Ovary (tissue), 9 donors: Measurements from ENCODE around the gene SLC16A9. TPM values are rescaled to one million over a fixed set of nuclear protein-coding genes. Genes with fewer than 3 reads are reported as not detected.
"Not testable (repeated sequence)": the region's sequence is repeated elsewhere in the genome, so short reads cannot be mapped to it uniquely, and the experiment has no call there.

Experiments used
- DNase-seq, 5 donors: peaks; one replicate each; pipeline ENCODE4 v3.0.0-alpha.2; 2019 to 2020
- H3K27ac ChIP-seq, 2 donors: fragments of 200-600 bp; one replicate each; pipeline versions ENCODE4 v1.5.1 to v1.8.0; 2019 to 2022
- H3K27me3 ChIP-seq: fragments of 200-600 bp; one replicate; pipeline ENCODE4 v1.8.0; 2022
- H3K36me3 ChIP-seq: fragments of 200-600 bp; sonication (generic); one replicate; pipeline ENCODE4 v1.5.1; 2019
- H3K4me1 ChIP-seq: one replicate; pipeline ENCODE4 v1.8.1; 2013; ENCODE audit warnings: mild to moderate bottlenecking, moderate library complexity; ENCODE audit not compliant: insufficient read depth
- H3K4me3 ChIP-seq: fragments of 200-600 bp; sonication (generic); one replicate; pipeline ENCODE4 v1.5.1; 2017
- H3K9me3 ChIP-seq, 2 donors: fragments of 200-600 bp in 1 of 2; sonication (generic) in 1 of 2; one replicate each; pipeline versions ENCODE4 v1.5.1 to v1.8.1; 2013 to 2019; ENCODE audit warnings: mild to moderate bottlenecking in 1 of 2, moderate library complexity in 1 of 2
- EP300 ChIP-seq: sonication (generic); formaldehyde crosslinking; IDR thresholded peaks from one replicate; pipeline ENCODE4 v1.6.1; 2017; ENCODE audit warnings: antibody characterized with exemption
- POLR2A ChIP-seq: fragments of 450-650 bp; IDR thresholded peaks from one replicate; pipeline ENCODE4 v1.6.1; 2017; ENCODE audit warnings: antibody characterized with exemption, mild to moderate bottlenecking, moderate library complexity
- WGBS, 3 donors: extraction: QIAGEN DNeasy Blood & Tissue Kit in 1 of 3; methylation state at CpG; one replicate each; pipeline versions ENCODE4 v1.1.5 to v1.1.7; 2013 to 2017; 5-methylcytosine and 5-hydroxymethylcytosine counted together
- intact Hi-C, 4 donors: fragments of 100-400 bp; cut with DNase I; formaldehyde crosslinking; loops; one replicate each; pipeline versions ENCODE4 v1.11.0 to v1.15.1; 2022 to 2023
- polyA plus RNA-seq, 2 donors: library from polyadenylated mRNA; stranded (reverse); fragments of 200-250 nt in 1 of 2; fragments of 350-450 nt in 1 of 2; fragmentation: Illumina TruSeq in 1 of 2; extraction: RNeasy Lipid Tissue Mini Kit (QIAGEN cat#74804) in 1 of 2; gene quantifications; one replicate each; pipeline ENCODE4 v1.2.3, GENCODE V29; 2013 to 2014
- total RNA-seq, 7 donors: library from RNA; depleted of rRNA in 2 of 7; stranded (reverse); fragments of >200 nt in 2 of 7; fragmentation: NEBNext Ultra II Directional in 3 of 7; extraction: Animal tissue kit (Norgen Biotek cat#: 25700) in 3 of 7; gene quantifications; one replicate each; pipeline versions ENCODE4 v1.1.0 to v1.2.4, GENCODE V29; 2016 to 2023
- TF ChIP-seq, protein P1 (sequence below), 3 donors: fragments of 450-650 bp in 2 of 3; fragments of 200-600 bp in 1 of 3; IDR thresholded peaks; one replicate each; pipeline versions ENCODE4 v1.5.1 to v1.8.0; 2016 to 2022; ENCODE audit warnings: antibody characterized with exemption in 3 of 3, mild to moderate bottlenecking in 1 of 3
- donor health status: DM: no; HTN: no; CAD: no; lungs with moderate emphysema.
- donor health status: DM: no; HTN: no; CAD: no.
- donor health status: Bipolar disorder and iron deficiency.
- donor health status: DM: yes; HTN: yes; CAD: no.
- donor health status: DM: no; HTN: no; CAD: no.
- donor health status: DM: yes; HTN: yes; CAD: no.

SLC16A9 gene
- total and polyA plus RNA-seq, 9 donors = 8.1 to 41.5 (median 30.7) TPM

DNA sequence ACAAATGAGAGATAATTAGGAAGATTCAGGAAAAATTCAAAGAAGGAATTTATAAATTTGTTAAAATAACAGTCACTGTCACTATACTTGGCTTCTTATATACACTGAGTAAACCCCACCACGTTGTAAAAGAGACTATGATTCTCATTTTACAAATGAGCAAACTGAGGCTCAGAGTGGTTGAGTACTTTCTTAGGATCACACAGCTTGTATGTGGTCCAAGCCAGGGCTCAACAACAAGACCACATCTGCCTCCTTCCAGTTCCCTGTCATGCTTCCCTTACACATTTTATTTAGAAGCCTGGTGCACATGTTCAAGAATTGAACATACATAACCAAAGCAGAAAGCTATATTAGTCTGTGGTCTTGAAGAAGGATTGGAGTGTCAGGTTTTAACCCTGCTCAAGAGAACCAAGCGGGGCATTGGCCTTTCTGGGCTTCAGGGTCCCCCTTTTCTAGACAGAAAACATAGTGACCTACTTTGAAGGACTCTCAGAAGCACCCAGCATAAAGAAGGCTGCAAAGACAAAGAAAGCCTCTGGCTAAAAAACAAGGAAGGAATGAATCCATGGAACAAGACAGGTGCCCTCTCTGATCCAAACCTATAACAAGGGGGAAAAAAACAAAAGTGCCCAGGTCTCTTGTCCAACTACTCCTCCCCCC is 42.8 kb upstream of the SLC16A9 start:
- Histone ChIP-seq H3K36me3 (no peaks in the 10 kb centered on the region), H3K27ac (no peak overlapping the region), H3K4me1 (peaks cover 3% of the 10 kb centered on the region), H3K4me3 (no peak overlapping the region), H3K27me3 (no peaks in the 10 kb centered on the region), H3K9me3 (no peaks in the 10 kb centered on the region)
- no peak for DNase-seq
- 73 to 77% (median 76%) methylated on average over 2 of the region's 2 CpGs for WGBS, 3 donors
- intact Hi-C loops = no loop called here
- TF ChIP-seq EP300 (no peak), POLR2A (no peak)
- TF ChIP-seq, protein P1, sequence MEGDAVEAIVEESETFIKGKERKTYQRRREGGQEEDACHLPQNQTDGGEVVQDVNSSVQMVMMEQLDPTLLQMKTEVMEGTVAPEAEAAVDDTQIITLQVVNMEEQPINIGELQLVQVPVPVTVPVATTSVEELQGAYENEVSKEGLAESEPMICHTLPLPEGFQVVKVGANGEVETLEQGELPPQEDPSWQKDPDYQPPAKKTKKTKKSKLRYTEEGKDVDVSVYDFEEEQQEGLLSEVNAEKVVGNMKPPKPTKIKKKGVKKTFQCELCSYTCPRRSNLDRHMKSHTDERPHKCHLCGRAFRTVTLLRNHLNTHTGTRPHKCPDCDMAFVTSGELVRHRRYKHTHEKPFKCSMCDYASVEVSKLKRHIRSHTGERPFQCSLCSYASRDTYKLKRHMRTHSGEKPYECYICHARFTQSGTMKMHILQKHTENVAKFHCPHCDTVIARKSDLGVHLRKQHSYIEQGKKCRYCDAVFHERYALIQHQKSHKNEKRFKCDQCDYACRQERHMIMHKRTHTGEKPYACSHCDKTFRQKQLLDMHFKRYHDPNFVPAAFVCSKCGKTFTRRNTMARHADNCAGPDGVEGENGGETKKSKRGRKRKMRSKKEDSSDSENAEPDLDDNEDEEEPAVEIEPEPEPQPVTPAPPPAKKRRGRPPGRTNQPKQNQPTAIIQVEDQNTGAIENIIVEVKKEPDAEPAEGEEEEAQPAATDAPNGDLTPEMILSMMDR (IDR thresholded peaks at IDR 0.05) = no peak

DNA sequence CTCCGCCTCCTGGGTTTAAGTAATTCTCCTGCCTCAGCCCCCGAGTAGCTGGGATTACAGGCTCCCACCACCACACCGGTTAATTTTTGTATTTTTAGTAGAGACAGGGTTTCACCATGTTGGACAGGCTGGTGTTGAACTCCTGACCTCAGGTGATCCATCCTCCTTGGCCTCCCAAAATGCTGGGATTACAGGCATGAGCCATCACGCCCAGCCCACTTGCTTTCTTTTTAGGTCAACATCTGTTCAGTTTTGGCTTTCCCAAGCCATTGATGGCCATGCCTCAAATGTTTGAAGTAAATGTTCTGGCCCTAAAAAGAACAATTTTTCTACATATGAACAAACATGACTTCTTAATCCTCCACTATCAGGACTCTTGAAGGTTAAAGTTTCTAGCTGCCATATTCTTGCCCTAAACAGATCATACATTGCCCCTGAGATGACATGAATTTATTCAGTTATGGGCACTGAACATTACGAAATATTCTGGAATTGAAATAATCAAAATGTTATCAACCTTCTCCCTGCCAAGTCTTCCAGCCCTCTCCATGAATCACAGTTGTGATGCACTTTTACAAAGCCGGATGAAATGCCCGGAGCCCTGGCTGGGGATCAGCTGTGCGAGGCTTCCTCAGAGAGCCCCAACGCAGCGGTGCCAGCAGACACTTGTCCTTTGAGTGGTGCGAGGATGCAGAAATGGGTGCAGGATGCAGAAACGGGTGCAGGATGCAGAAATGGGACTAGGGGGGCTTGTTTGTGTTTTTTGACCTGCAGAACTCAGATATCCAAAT is 40.7 kb upstream of the SLC16A9 start:
- 78 to 85% (median 79%) methylated on average over 12 of the region's 12 CpGs for WGBS, 3 donors
- H3K27me3 ChIP-seq = no peaks in the 10 kb centered on the region
- H3K27ac ChIP-seq = no peak overlapping the region
- peaks cover 2% of the 10 kb centered on the region for H3K4me1 ChIP-seq
- H3K36me3 ChIP-seq = no peaks in the 10 kb centered on the region
- intact Hi-C loops = no loop called here
- no peaks in the 10 kb centered on the region for H3K9me3 ChIP-seq
- no peak overlapping the region for H3K4me3 ChIP-seq
- DNase-seq = no peak
- TF ChIP-seq, protein P1 (IDR thresholded peaks at IDR 0.05) = no peak
- TF ChIP-seq EP300 (no peak), POLR2A (no peak)

DNA sequence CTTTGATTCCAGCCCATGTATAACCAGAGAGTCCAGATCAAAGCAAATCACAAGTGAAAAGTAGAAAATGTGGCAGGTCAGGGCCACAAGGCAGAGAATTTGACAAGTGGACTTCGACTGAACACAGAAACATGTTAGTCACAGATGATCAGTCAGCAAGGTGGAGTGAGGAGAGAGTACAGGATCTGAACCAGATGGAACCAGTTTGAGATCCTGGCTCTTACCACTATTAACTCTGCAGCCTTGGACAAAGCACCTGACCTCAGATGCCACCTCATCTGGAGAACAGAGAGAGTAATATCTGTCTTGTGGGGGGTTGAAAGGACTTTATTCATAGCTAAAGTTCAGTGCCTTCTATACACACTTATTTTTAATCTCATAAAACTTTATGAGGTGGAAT is 39.2 kb upstream of the SLC16A9 start:
- no peak overlapping the region for H3K27ac ChIP-seq
- H3K9me3 ChIP-seq = no peaks in the 10 kb centered on the region
- TF ChIP-seq POLR2A (no peak), EP300 (no peak)
- TF ChIP-seq, protein P1 (IDR thresholded peaks at IDR 0.05) = no peak
- H3K27me3 ChIP-seq = no peaks in the 10 kb centered on the region
- intact Hi-C loops = no loop called here
- H3K4me3 ChIP-seq = no peak overlapping the region
- no peaks in the 10 kb centered on the region for H3K36me3 ChIP-seq
- 76 to 83% (median 79%) methylated on average over 1 of the region's 1 CpG for WGBS, 3 donors
- DNase-seq = no peak
- peaks cover 2% of the 10 kb centered on the region for H3K4me1 ChIP-seq

DNA sequence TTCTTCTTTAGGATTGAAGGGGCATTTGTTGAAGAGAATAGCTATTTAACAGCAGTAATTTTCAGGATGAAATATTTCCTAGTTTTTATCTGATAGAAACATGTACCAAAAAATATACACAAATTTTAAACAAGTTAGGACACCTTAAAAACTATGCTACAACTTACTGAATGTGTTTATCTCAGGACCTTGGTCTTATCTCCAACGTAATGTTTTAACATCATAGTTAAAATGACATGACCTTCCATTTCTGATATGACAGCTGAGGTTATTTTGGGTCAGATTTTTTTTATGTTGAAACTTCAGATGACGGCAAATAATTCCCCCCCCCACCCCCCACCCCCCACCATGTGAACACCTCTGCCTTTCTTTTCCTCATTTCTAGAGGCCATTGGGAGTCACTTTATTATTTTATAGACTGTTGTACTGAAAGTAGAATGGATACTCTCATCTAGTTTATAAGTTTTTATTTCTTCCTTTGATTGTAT is 35.6 kb upstream of the SLC16A9 start:
- DNase-seq = no peak
- intact Hi-C loops = no loop called here
- Histone ChIP-seq H3K4me3 (no peak overlapping the region), H3K4me1 (no peaks in the 10 kb centered on the region), H3K36me3 (no peaks in the 10 kb centered on the region), H3K27ac (no peak overlapping the region), H3K27me3 (no peaks in the 10 kb centered on the region), H3K9me3 (no peaks in the 10 kb centered on the region)
- 51 to 72% (median 56%) methylated on average over 2 of the region's 2 CpGs for WGBS, 3 donors
- TF ChIP-seq POLR2A (no peak), EP300 (no peak)
- TF ChIP-seq, protein P1 (IDR thresholded peaks at IDR 0.05) = no peak

DNA sequence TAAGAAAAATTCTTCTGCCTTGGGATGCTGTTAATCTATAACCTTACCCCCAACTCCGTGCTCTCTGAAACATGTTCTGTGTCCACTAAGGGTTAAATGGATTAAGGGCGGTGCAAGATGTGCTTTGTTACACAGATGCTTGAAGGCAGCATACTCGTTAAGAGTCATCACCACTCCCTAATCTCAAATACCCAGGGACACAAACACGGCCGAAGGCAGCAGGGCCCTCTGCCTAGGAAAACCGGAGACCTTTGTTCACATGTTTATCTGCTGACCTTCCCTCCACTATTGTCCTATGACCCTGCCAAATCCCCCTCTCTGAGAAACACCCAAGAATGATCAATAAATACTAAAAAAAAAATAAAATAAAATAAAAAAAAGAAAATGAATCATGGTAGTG is 35.1 kb upstream of the SLC16A9 start:
- H3K4me1 ChIP-seq, H3K4me3 ChIP-seq, H3K27me3 ChIP-seq, DNase-seq, H3K27ac ChIP-seq, H3K9me3 ChIP-seq, intact Hi-C loops, H3K36me3 ChIP-seq: not testable (repeated sequence)
- WGBS, 3 donors = 42 to 54% (median 48%) methylated on average over 6 of the region's 6 CpGs

DNA sequence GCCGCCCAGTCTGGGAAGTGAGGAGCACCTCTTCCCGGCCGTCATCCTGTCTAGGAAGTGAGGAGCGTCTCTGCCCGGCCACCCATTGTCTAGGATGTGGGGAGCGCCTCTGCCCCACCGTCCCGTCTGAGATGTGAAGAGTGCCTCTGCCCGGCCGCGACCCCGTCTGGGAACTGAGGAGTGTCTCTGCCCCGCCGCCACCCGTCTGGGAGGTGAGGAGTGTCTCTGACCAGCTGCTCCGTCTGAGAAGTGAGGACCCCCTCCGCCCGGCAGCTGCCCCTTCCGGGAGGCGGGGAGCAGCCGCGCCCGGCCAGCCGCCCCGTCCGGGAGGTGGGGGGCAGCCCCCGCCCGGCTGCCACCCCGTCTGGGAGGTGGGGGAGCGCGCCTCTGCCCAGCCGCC is 34.5 kb upstream of the SLC16A9 start:
- DNase-seq, H3K4me1 ChIP-seq, H3K27me3 ChIP-seq, H3K9me3 ChIP-seq, H3K4me3 ChIP-seq, intact Hi-C loops, H3K36me3 ChIP-seq, H3K27ac ChIP-seq: not testable (repeated sequence)
- 92 to 95% (median 93%) methylated on average over 23 to 32 of the region's 32 CpGs for WGBS, 3 donors
